Mesothelial cell of epicardium (in vitro differentiated cells): ENCODE measurements around the gene PLCB1. TPM values are rescaled to one million over a fixed set of nuclear protein-coding genes. Genes with fewer than 3 reads are reported as not detected.
"Not testable (repeated sequence)": the region's sequence is repeated elsewhere in the genome, so short reads cannot be mapped to it uniquely, and the experiment has no call there.

Source experiments
- DNase-seq, 2 experiments: peaks; one replicate each; pipeline ENCODE4 v3.0.0; 2021; ENCODE audit warnings: low spot score in 2 of 2; ENCODE audit not compliant: unreplicated experiment in 2 of 2
- H3K27ac Mint-ChIP-seq: 2 replicates; pipeline ENCODE4 v1.8.0; 2021; ENCODE audit warnings: mixed read lengths
- H3K27me3 Mint-ChIP-seq: 2 replicates; pipeline ENCODE4 v1.8.0; 2021; ENCODE audit warnings: low read depth, mixed read lengths
- H3K36me3 Mint-ChIP-seq: 2 replicates; pipeline ENCODE4 v1.8.0; 2021; ENCODE audit warnings: mixed read lengths
- H3K4me1 Mint-ChIP-seq: 2 replicates; pipeline ENCODE4 v1.8.0; 2021; ENCODE audit warnings: mixed read lengths
- H3K4me3 Mint-ChIP-seq: 2 replicates; pipeline ENCODE4 v1.8.0; 2021; ENCODE audit warnings: mild to moderate bottlenecking, moderate library complexity, mixed read lengths
- H3K9me3 Mint-ChIP-seq: 2 replicates; pipeline ENCODE4 v1.8.0; 2021; ENCODE audit warnings: mixed read lengths
- CTCF ChIP-seq: fragments of 200-600 bp; sonication (generic); IDR thresholded peaks from one replicate; pipeline ENCODE4 v1.5.0; 2021; ENCODE audit warnings: antibody characterized with exemption; ENCODE audit not compliant: unreplicated experiment
- total RNA-seq: library from RNA; stranded (reverse); gene quantifications from 3 replicates; pipeline ENCODE4 v1.2.1, GENCODE V29; 2021

PLCB1 gene
- total RNA-seq, 1 donor from 2014 or later, result 41.5 TPM

- no peaks in the 10 kb centered on the region for H3K9me3 Mint-ChIP-seq
- no peak overlapping the region for H3K27ac Mint-ChIP-seq
- no peak for DNase-seq
- no peak for TF ChIP-seq CTCF
- H3K36me3 Mint-ChIP-seq, result no peaks in the 10 kb centered on the region
- H3K27me3 Mint-ChIP-seq, result peaks cover 17% of the 10 kb centered on the region
- peaks cover 4% of the 10 kb centered on the region for H3K4me1 Mint-ChIP-seq
- H3K4me3 Mint-ChIP-seq, result no peak overlapping the region
These were observed 238.7 kb downstream of the PLCB1 start for GRCh38 chr20:8370774-8371173.

- no peak for TF ChIP-seq CTCF
- Mint-ChIP-seq H3K9me3 (no peaks in the 10 kb centered on the region), H3K4me3 (no peak overlapping the region), H3K4me1 (peaks cover 4% of the 10 kb centered on the region), H3K36me3 (no peaks in the 10 kb centered on the region), H3K27me3 (peaks cover 14% of the 10 kb centered on the region), H3K27ac (no peak overlapping the region)
- DNase-seq, result no peak
These were observed 240.8 kb downstream of the PLCB1 start for GRCh38 chr20:8372824-8373380.

- DNase-seq, result no peak
- no peak for TF ChIP-seq CTCF
- Mint-ChIP-seq H3K4me3 (no peak overlapping the region), H3K9me3 (no peaks in the 10 kb centered on the region), H3K27ac (no peak overlapping the region), H3K4me1 (peaks cover 4% of the 10 kb centered on the region), H3K36me3 (no peaks in the 10 kb centered on the region), H3K27me3 (peaks cover 12% of the 10 kb centered on the region)
These were observed 241.5 kb downstream of the PLCB1 start for GRCh38 chr20:8373579-8373978.

- Mint-ChIP-seq H3K9me3 (peaks cover 15% of the 10 kb centered on the region), H3K4me3 (no peak overlapping the region), H3K27me3 (peaks cover 5% of the 10 kb centered on the region), H3K4me1 (peaks cover 4% of the 10 kb centered on the region), H3K36me3 (no peaks in the 10 kb centered on the region), H3K27ac (no peak overlapping the region)
- DNase-seq, result no peak
- TF ChIP-seq CTCF, result no peak
These were observed 243.8 kb downstream of the PLCB1 start for GRCh38 chr20:8375898-8376297.

GRCh38 chr20:8376940-8377339 lies 244.9 kb downstream of the PLCB1 start:
- Mint-ChIP-seq H3K9me3 (peaks cover 23% of the 10 kb centered on the region), H3K27ac (no peak overlapping the region), H3K4me1 (peaks cover 4% of the 10 kb centered on the region), H3K27me3 (no peaks in the 10 kb centered on the region), H3K4me3 (no peak overlapping the region), H3K36me3 (peaks cover 3% of the 10 kb centered on the region)
- TF ChIP-seq CTCF, result no peak
- DNase-seq, result no peak

- Mint-ChIP-seq H3K9me3 (peaks cover 39% of the 10 kb centered on the region), H3K36me3 (peaks cover 11% of the 10 kb centered on the region)
- H3K4me1 Mint-ChIP-seq, H3K27ac Mint-ChIP-seq, H3K4me3 Mint-ChIP-seq, H3K27me3 Mint-ChIP-seq, DNase-seq: not testable (repeated sequence)
These were observed 247.1 kb downstream of the PLCB1 start for GRCh38 chr20:8379125-8379524.
